Kidney epithelial cell (primary cell): ENCODE results near the gene KCNJ3. TPM values are rescaled to one million over a fixed set of nuclear protein-coding genes. Genes with fewer than 3 reads are reported as not detected.

Experiments
- DNase-seq: peaks from one replicate; pipeline ENCODE4 v3.0.0-alpha.2; 2010; ENCODE audit warnings: low read depth
- H3K27me3 ChIP-seq: 2 replicates; pipeline ENCODE4 v1.6.0; 2011; ENCODE audit warnings: low read length; ENCODE audit not compliant: control insufficient read depth, insufficient read depth
- H3K36me3 ChIP-seq: 2 replicates; pipeline ENCODE4 v1.5.1; 2011; ENCODE audit warnings: low read length; ENCODE audit not compliant: control insufficient read depth, insufficient read depth
- H3K4me3 ChIP-seq: 2 replicates; pipeline ENCODE4 v1.5.1; 2011; ENCODE audit warnings: low read depth, mild to moderate bottlenecking, control low read depth, low read length
- CTCF ChIP-seq: IDR thresholded peaks from 2 replicates; pipeline ENCODE4 v1.5.1; 2011; ENCODE audit warnings: mild to moderate bottlenecking, moderate library complexity, low read length, control low read depth, inconsistent platforms; ENCODE audit not compliant: insufficient read depth, poor library complexity, severe bottlenecking
- total RNA-seq: library from RNA; depleted of rRNA; stranded (reverse); fragments of >200 nt; gene quantifications from 2 replicates; pipeline ENCODE4 v1.2.3, GENCODE V29; 2015

KCNJ3 gene
- not detected in 2 replicates for total RNA-seq

- Histone ChIP-seq H3K27me3 (peaks cover 26% of the 10 kb centered on the region), H3K36me3 (no peaks in the 10 kb centered on the region), H3K4me3 (peak within 1 kb of the TSS; percentile 42)
- DNase-seq = no peak
- TF ChIP-seq CTCF = no peak
Observed at GRCh38 chr2:154698296-154698720, at the start of gene KCNJ3. KCNJ3 (plus strand) TSS chr2:154698695; CDS start chr2:154698776, 81 bp downstream.

GRCh38 chr2:154655499-154655898 lies 43.0 kb upstream of the KCNJ3 start:
- no peak overlapping the region for H3K4me3 ChIP-seq
- no peak for TF ChIP-seq CTCF
- H3K27me3 ChIP-seq = no peaks in the 10 kb centered on the region
- DNase-seq = no peak
- H3K36me3 ChIP-seq = no peaks in the 10 kb centered on the region

- no peak for DNase-seq
- TF ChIP-seq CTCF = no peak
- Histone ChIP-seq H3K27me3 (no peaks in the 10 kb centered on the region), H3K4me3 (no peak overlapping the region), H3K36me3 (no peaks in the 10 kb centered on the region)
Observed at GRCh38 chr2:154658854-154659253, 39.6 kb upstream of the KCNJ3 start.

GRCh38 chr2:154664248-154664647 lies 34.2 kb upstream of the KCNJ3 start:
- no peak for TF ChIP-seq CTCF
- H3K36me3 ChIP-seq = no peaks in the 10 kb centered on the region
- no peaks in the 10 kb centered on the region for H3K27me3 ChIP-seq
- DNase-seq = no peak
- H3K4me3 ChIP-seq = no peak overlapping the region

- no peaks in the 10 kb centered on the region for H3K27me3 ChIP-seq
- no peak overlapping the region for H3K4me3 ChIP-seq
- H3K36me3 ChIP-seq = no peaks in the 10 kb centered on the region
- DNase-seq = no peak
- no peak for TF ChIP-seq CTCF
Observed at GRCh38 chr2:154670083-154670482, 28.4 kb upstream of the KCNJ3 start.

- Histone ChIP-seq H3K36me3 (no peaks in the 10 kb centered on the region), H3K27me3 (no peaks in the 10 kb centered on the region), H3K4me3 (no peak overlapping the region)
- TF ChIP-seq CTCF = no peak
- DNase-seq = no peak
Observed at GRCh38 chr2:154673694-154674093, 24.8 kb upstream of the KCNJ3 start.
